OCI-M2 (cell line): Measurements from ENCODE around the gene ABCG1.

Experiments used
- DNase-seq: peaks from one replicate; lab custom pipeline; 2025; ENCODE audit not compliant: unreplicated experiment; lab: John Stamatoyannopoulos, UW

The ABCG1 gene

GRCh38 chr21:42250422-42251403, 31.8 kb downstream of the ABCG1 start:
- DNase-seq = no peak

- no peak for DNase-seq
Observed at GRCh38 chr21:42251654-42252324, 32.8 kb downstream of the ABCG1 start.

- DNase-seq = no peak
Observed at GRCh38 chr21:42252325-42252654, 33.4 kb downstream of the ABCG1 start.

- DNase-seq = no peak
Observed at GRCh38 chr21:42252778-42253340, 33.9 kb downstream of the ABCG1 start.

GRCh38 chr21:42253466-42253865, 34.5 kb downstream of the ABCG1 start:
- no peak for DNase-seq

- DNase-seq = no peak
Observed at GRCh38 chr21:42254083-42254482, 35.1 kb downstream of the ABCG1 start.

GRCh38 chr21:42254651-42255601, 36.0 kb downstream of the ABCG1 start:
- no peak for DNase-seq

- DNase-seq = no peak
Observed at GRCh38 chr21:42255825-42256224, 36.9 kb downstream of the ABCG1 start.

GRCh38 chr21:42256316-42256715, 37.4 kb downstream of the ABCG1 start:
- no peak for DNase-seq

GRCh38 chr21:42257091-42257765, 38.3 kb downstream of the ABCG1 start:
- DNase-seq = no peak

- no peak for DNase-seq
Observed at GRCh38 chr21:42258150-42258884, 39.4 kb downstream of the ABCG1 start.

GRCh38 chr21:42258885-42259407, 40.0 kb downstream of the ABCG1 start:
- DNase-seq = no peak

GRCh38 chr21:42260121-42260520, 41.2 kb downstream of the ABCG1 start:
- no peak for DNase-seq

- no peak for DNase-seq
Observed at GRCh38 chr21:42261829-42262200, 42.9 kb downstream of the ABCG1 start.

- no peak for DNase-seq
Observed at GRCh38 chr21:42262831-42263231, 43.9 kb downstream of the ABCG1 start.

- no peak for DNase-seq
Observed at GRCh38 chr21:42263591-42264131, 44.7 kb downstream of the ABCG1 start.

GRCh38 chr21:42264245-42265195, 45.6 kb downstream of the ABCG1 start:
- no peak for DNase-seq

- no peak for DNase-seq
Observed at GRCh38 chr21:42265231-42265812, 46.4 kb downstream of the ABCG1 start.
